CD4-positive, alpha-beta T cell treated with Interleukin-6 at 100 ng/mL for 8 hours (primary cell): ENCODE results near the gene DGCR6L.
"Not testable (repeated sequence)": the region's sequence is repeated elsewhere in the genome, so short reads cannot be mapped to it uniquely, and the experiment has no call there.

ENCODE experiments used
- DNase-seq: peaks from one replicate; pipeline ENCODE4 v3.0.0-alpha.2; 2020; ENCODE audit warnings: mixed read lengths, low spot score

DGCR6L gene

GRCh38 chr22:20319745-20320658 lies at the start of gene DGCR6L:
DGCR6L (minus strand) TSS chr22:20320060; CDS start chr22:20319988, 72 bp downstream.
- peak; percentile 94 for DNase-seq

DNA sequence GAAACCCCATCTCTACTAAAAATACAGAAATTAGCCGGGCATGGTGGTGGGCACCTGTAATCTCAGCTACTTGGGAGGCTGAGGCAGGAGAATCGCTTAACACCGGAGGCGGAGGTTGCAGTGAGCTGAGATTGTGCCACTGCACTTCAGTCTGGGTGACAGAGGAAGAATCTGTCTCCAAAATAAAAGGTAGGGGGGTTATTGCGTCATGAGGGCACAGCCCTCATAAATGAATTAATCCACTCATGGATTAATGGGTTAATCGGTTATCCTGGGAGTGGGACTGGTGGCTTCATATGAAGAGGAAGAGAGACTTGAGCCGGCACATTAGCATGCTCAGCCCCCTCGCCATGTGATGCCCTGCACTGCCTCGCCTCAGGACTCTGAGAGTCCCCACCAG lies 49.0 kb upstream of the DGCR6L start:
- DNase-seq, result not testable (repeated sequence)

GRCh38 chr22:20366841-20367240 lies 47.0 kb upstream of the DGCR6L start:
- DNase-seq, result not testable (repeated sequence)

- not testable (repeated sequence) for DNase-seq
Observed at GRCh38 chr22:20364335-20365260, 44.7 kb upstream of the DGCR6L start.

- not testable (repeated sequence) for DNase-seq
Observed at GRCh38 chr22:20362403-20362802, 42.5 kb upstream of the DGCR6L start.

DNA sequence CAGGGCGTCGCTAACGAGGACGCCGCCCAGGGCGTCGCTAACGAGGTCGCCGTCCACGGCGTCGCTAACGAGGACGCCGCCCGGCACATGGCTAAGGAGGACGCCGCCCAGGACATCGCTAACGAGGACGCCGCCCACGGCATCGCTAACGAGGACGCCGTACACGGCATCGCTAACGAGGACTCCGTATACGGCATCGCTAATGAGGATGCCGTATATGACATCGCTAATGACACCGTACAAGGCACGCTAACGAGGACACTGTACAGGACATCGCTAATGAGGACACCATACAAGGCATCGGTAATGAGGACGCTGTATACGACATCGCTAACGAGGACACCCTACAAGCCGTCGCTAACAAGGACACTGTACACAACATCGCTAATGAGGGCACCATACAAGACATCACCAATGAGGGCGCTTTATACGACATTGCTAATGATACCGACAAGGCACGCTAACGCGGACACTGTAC lies 41.9 kb upstream of the DGCR6L start:
- DNase-seq, result not testable (repeated sequence)

- not testable (repeated sequence) for DNase-seq
Observed at GRCh38 chr22:20360866-20361751, 41.2 kb upstream of the DGCR6L start.

GRCh38 chr22:20360261-20360660 lies 40.4 kb upstream of the DGCR6L start:
- not testable (repeated sequence) for DNase-seq

DNA sequence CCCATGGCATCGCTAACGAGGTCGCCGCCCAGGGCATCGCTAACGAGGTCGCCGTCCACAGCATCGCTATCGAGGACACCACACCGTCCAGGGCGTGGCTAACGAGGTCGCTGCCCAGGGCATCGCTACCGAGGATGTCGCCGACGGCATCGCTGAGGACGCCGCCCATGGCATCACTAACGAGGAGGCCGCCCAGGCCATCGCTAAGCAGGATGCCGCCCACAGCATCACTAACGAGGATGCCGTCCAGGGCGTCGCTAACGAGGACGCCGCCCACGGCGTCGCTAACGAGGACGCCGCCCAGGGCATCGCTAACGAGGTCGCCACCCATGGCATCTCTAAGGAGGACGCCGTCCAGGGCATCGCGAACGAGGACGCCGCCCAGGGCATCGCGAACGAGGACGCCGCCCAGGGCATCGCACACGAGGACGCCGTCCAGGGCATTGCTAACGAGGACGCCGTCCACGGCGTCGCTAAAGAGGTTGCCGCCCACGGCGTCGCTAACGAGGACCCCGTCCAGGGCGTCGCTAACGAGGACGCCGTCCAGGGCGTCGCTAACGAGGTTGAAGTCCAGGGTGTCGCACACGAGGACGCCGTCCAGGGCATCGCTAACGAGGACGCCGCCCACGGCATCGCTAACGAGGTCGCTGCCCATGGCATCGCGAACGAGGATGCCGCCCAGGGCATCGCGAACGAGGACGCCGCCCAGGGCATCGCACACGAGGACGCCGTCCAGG lies 38.8 kb upstream of the DGCR6L start:
- not testable (repeated sequence) for DNase-seq

DNA sequence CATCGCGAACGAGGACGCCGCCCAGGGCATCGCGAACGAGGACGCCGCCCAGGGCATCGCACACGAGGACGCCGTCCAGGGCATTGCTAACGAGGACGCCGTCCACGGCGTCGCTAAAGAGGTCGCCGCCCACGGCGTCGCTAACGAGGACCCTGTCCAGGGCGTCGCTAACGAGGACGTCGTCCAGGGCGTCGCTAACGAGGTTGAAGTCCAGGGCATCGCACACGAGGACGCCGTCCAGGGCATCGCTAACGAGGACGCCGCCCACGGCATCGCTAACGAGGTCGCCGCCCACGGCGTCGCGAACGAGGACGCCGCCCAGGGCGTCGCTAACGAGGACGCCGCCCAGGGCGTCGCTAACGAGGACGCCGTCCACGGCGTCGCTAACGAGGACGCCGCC lies 38.1 kb upstream of the DGCR6L start:
- DNase-seq, result not testable (repeated sequence)

GRCh38 chr22:20356906-20357305 lies 37.0 kb upstream of the DGCR6L start:
- not testable (repeated sequence) for DNase-seq

DNA sequence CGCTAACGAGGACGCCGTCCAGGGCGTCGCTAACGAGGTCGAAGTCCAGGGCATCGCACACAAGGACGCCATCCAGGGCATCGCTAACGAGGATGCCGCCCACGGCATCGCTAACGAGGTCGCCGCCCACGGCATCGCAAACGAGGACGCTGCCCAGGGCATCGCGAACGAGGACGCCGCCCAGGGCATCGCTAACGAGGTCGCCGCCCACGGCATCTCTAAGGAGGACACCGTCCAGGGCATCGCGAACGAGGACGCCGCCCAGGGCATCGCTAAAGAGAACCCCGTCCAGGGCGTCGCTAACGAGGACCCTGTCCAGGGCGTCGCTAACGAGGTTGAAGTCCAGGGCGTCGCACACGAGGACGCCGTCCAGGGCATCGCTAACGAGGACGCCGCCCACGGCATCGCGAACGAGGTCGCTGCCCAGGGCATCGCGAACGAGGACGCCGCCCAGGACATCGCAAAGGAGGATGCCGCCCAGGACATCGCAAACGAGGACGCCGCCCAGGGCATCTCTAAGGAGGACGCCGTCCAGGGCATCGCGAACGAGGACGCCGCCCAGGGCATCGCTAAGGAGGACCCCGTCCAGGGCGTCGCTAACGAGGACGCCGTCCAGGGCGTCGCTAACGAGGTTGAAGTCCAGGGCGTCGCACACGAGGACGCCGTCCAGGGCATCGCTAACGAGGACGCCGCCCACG lies 36.2 kb upstream of the DGCR6L start:
- not testable (repeated sequence) for DNase-seq

GRCh38 chr22:20354238-20354975 lies 34.5 kb upstream of the DGCR6L start:
- no peak for DNase-seq

DNA sequence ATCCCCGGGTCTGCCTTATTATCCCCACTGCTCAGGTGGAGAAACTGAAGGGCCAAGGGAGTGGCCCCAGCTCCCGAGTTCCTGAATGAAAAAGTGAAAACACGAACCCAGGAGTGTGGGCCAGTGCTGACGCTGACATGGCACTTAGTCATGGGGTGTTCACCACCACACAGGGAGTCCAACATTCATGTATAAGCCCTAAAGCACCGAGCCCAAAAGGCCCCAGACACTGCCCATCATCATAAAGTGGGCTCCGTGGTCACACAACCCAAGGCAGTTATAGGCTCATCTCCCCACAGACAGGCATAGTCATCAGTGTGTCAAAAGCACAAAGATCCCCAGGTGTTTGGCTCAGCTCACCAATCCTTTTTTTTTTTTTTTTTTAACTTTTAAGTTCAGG lies 32.7 kb upstream of the DGCR6L start:
- DNase-seq, result not testable (repeated sequence)

- not testable (repeated sequence) for DNase-seq
Observed at GRCh38 chr22:20346553-20346952, 26.7 kb upstream of the DGCR6L start.

- DNase-seq, result not testable (repeated sequence)
Observed at GRCh38 chr22:20338291-20338690, 18.4 kb upstream of the DGCR6L start.

DNA sequence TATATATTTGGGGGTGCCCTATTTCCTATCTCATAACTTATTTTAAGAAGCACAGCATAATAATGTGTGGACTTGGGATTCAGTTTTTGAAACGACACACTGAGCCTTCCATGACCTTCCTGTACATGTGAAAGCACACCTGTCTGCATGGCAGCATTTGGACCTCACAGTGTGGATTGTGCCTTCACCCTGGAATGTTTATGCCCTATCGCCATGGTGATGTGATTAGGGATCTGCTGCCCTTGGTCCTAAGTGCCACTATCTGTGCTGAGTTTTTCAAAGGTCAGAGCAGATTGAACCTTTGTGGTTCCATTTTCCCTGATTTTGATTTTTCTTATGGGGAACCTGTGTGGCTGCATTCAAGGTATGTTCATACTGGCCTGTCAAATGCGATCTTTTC lies 17.9 kb upstream of the DGCR6L start:
- DNase-seq, result not testable (repeated sequence)

- DNase-seq, result not testable (repeated sequence)
Observed at GRCh38 chr22:20336561-20336960, 16.7 kb upstream of the DGCR6L start.

DNA sequence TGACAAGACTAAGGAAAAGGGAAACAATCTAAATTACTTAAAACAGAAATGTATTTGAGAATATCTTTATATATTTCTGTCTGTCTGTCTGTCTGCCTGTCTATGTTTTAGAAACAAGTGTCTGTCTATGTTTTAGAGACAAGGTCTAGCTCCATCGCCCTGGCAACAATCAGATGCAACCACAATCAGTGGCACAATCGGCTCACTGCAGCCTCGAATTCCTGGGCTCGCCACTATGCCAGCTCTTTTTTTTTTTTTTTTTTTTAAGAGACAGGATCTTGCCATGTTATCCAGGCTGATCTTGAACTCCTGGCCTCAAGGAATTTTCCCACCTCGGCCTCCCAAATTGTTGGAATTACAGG lies 8.7 kb upstream of the DGCR6L start:
- not testable (repeated sequence) for DNase-seq
